Fibroblast of lung (primary cell): ENCODE results near the gene TSNAX. TPM values are rescaled to one million over a fixed set of nuclear protein-coding genes. Genes with fewer than 3 reads are reported as not detected.

Experiments used
- DNase-seq, 2 donors: peaks; one replicate each; pipeline versions ENCODE4 v3.0.0 to v3.0.0-alpha.2; 2010; ENCODE audit warnings: low read depth in 2 of 2
- H2AFZ ChIP-seq: 2 replicates; pipeline ENCODE4 v1.5.1; 2012; ENCODE audit warnings: low read length, control low read depth, inconsistent platforms
- H3K27ac ChIP-seq: 2 replicates; pipeline ENCODE4 v1.5.1; 2011; ENCODE audit warnings: low read length, control low read depth; ENCODE audit not compliant: insufficient read depth
- H3K27me3 ChIP-seq: 2 replicates; pipeline ENCODE4 v1.5.1; 2011; ENCODE audit warnings: mild to moderate bottlenecking, low read length; ENCODE audit not compliant: control insufficient read depth, insufficient read depth
- H3K36me3 ChIP-seq: 2 replicates; pipeline ENCODE4 v1.5.1; 2011; ENCODE audit warnings: low read length; ENCODE audit not compliant: control insufficient read depth, insufficient read depth
- H3K4me1 ChIP-seq: 2 replicates; pipeline ENCODE4 v1.5.1; 2011; ENCODE audit warnings: low read length; ENCODE audit not compliant: control insufficient read depth, insufficient read depth; ENCODE audit errors: extremely low read depth
- H3K4me2 ChIP-seq: 2 replicates; pipeline ENCODE4 v1.5.1; 2011; ENCODE audit warnings: low read length, control low read depth; ENCODE audit not compliant: insufficient read depth; ENCODE audit errors: extremely low read depth
- H3K4me3 ChIP-seq, 4 experiments: fragments of 200-600 bp in 1 of 4; sonication (generic) in 1 of 4; replicated peaks in 1 of 4; 2 replicates each; pipeline ENCODE4 v1.5.1; 2011 to 2016; ENCODE audit warnings: low read length in 4 of 4, low read depth in 3 of 4, mild to moderate bottlenecking in 3 of 4, control low read depth in 2 of 4, inconsistent platforms in 1 of 4, mixed read lengths in 1 of 4; ENCODE audit not compliant: insufficient read depth in 1 of 4; ENCODE audit errors: control extremely low read depth in 1 of 4
- H3K79me2 ChIP-seq: 2 replicates; pipeline ENCODE4 v1.5.1; 2012; ENCODE audit warnings: mild to moderate bottlenecking, low read length, inconsistent platforms; ENCODE audit not compliant: control insufficient read depth, insufficient read depth
- H3K9ac ChIP-seq: 2 replicates; pipeline ENCODE4 v1.5.1; 2011; ENCODE audit warnings: mild to moderate bottlenecking, low read length, control low read depth; ENCODE audit not compliant: insufficient read depth
- H3K9me3 ChIP-seq: 2 replicates; pipeline ENCODE4 v1.5.1; 2012; ENCODE audit warnings: low read depth, low read length; ENCODE audit not compliant: control insufficient read depth, insufficient read depth
- H4K20me1 ChIP-seq: 2 replicates; pipeline ENCODE4 v1.5.1; 2011; ENCODE audit warnings: low read length; ENCODE audit not compliant: control insufficient read depth, insufficient read depth; ENCODE audit errors: extremely low read depth
- EZH2 ChIP-seq: IDR thresholded peaks from 2 replicates; pipeline ENCODE4 v1.5.1; 2012; ENCODE audit warnings: low read length, control low read depth, mild to moderate bottlenecking; ENCODE audit errors: missing control alignments
- polyA plus RNA-seq, 2 donors: library from polyadenylated mRNA; depleted of rRNA in 1 of 2; stranded (reverse) in 1 of 2; unstranded in 1 of 2; fragments of >200 nt; gene quantifications; 2 replicates each; pipeline ENCODE4 v1.2.1, GENCODE V29; 2011 to 2012; ENCODE audit warnings: missing spikeins in 1 of 2
- total RNA-seq: library from RNA; depleted of rRNA; stranded (reverse); fragments of >200 nt; gene quantifications from 2 replicates; pipeline ENCODE4 v1.2.1, GENCODE V29; 2014
- TF ChIP-seq, protein P1 (sequence below), 2 donors: IDR thresholded peaks in 1 of 2; conservative IDR thresholded peaks in 1 of 2; 1 replicate in 1 of 2; 2 replicates in 1 of 2; pipeline ENCODE4 v1.5.1; 2011 to 2012; ENCODE audit warnings: low read length in 2 of 2, control low read depth in 1 of 2, inconsistent platforms in 1 of 2, low read depth in 1 of 2, mild to moderate bottlenecking in 1 of 2

The TSNAX gene
- total and polyA plus RNA-seq, 2 donors (not counting 1 experiment from before 2014, with no cell fraction given) = 30.2 to 46.3 TPM

DNA sequence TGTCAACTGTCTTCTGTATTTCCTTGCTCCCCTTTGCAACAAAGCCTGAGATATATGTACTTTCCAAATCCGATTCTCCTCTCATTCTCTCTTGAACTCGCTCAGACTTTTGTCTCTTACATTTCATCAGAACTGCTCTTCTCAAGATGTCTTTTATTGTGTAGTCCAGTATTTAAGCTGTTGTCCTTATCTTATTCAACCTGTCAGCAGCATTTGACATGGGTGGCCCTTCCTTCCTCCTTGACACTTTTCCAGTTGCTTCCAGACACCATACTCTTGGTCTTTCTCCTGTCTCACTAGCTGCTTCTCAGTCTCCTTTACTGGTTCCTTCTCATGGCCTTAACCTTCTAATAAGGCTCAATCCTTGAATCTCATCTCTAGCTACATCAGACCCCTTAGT is 47.0 kb downstream of the TSNAX start:
- Histone ChIP-seq H2AFZ (no peak overlapping the region), H3K27me3 (no peaks in the 10 kb centered on the region)

DNA sequence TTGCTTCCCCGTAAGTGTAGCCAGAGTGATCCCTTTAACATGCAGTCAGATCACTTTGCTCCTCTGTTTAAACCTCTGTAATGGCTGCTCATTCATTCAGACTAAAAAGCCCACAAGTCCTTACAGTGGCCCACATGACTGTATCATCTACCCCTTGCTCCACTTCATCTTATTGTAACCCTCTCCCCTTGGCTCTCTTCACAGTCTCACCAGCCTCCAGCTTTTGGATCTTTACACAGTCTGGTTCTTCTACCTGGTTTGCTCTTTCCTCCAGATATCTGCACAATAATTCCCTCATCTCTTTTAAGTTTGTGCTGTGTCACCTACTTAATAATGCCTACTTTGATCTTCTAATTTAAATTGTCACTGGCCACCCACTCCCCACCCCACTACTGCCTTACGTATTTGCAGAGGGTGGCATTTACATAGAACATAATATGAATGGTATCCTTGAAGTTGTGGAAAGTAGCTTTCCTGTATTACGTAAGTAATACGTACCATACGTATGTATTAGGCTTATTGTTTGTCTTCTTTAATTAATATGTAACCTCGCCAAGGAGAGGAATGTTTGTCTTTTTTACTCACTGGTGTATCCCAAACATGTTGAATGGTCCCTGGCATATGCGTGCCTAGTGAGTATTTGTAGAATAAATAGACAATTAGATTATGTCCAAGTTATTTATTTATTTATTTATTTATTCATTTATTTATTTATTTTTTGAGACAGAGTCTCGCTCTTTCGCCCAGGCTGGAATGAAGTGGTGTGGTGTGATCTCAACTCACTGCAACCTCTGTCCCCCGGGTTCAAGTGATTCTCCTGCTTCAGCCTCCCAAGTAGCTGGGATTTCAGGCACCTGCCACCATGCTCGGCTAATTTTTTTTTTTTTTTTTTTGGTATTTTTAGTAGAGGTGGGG is 48.6 kb downstream of the TSNAX start:
- no peak for DNase-seq
- no peak overlapping the region for H3K4me3 ChIP-seq
- no peak overlapping the region for H3K9ac ChIP-seq
- TF ChIP-seq, protein P1, sequence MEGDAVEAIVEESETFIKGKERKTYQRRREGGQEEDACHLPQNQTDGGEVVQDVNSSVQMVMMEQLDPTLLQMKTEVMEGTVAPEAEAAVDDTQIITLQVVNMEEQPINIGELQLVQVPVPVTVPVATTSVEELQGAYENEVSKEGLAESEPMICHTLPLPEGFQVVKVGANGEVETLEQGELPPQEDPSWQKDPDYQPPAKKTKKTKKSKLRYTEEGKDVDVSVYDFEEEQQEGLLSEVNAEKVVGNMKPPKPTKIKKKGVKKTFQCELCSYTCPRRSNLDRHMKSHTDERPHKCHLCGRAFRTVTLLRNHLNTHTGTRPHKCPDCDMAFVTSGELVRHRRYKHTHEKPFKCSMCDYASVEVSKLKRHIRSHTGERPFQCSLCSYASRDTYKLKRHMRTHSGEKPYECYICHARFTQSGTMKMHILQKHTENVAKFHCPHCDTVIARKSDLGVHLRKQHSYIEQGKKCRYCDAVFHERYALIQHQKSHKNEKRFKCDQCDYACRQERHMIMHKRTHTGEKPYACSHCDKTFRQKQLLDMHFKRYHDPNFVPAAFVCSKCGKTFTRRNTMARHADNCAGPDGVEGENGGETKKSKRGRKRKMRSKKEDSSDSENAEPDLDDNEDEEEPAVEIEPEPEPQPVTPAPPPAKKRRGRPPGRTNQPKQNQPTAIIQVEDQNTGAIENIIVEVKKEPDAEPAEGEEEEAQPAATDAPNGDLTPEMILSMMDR (conservative IDR thresholded peaks at IDR 0.05 in 1 of 2, IDR thresholded peaks at IDR 0.05 in 1 of 2; ENCODE audit: low read depth in 1 of 2, low read length in 2 of 2) = no peak
- TF ChIP-seq EZH2 = no peak
- H3K4me1 ChIP-seq = no peaks in the 10 kb centered on the region
- H3K27ac ChIP-seq = no peak overlapping the region
- no peaks in the 10 kb centered on the region for H4K20me1 ChIP-seq
- H3K9me3 ChIP-seq = no peaks in the 10 kb centered on the region
- no peak overlapping the region for H3K4me2 ChIP-seq
- no peaks in the 10 kb centered on the region for H3K36me3 ChIP-seq
- no peaks in the 10 kb centered on the region for H3K79me2 ChIP-seq
- no peak overlapping the region for H2AFZ ChIP-seq
- no peaks in the 10 kb centered on the region for H3K27me3 ChIP-seq

More for the DNA sequence above, 47.0 kb downstream of the TSNAX start:
- H3K27ac ChIP-seq = no peak overlapping the region
- no peak overlapping the region for H3K9ac ChIP-seq
- no peaks in the 10 kb centered on the region for H3K9me3 ChIP-seq
- no peaks in the 10 kb centered on the region for H4K20me1 ChIP-seq
- H3K4me3 ChIP-seq = no peak overlapping the region
- no peak overlapping the region for H3K4me2 ChIP-seq
- no peaks in the 10 kb centered on the region for H3K79me2 ChIP-seq
- no peak for TF ChIP-seq EZH2
- TF ChIP-seq, protein P1 (conservative IDR thresholded peaks at IDR 0.05 in 1 of 2, IDR thresholded peaks at IDR 0.05 in 1 of 2; ENCODE audit: low read depth in 1 of 2, low read length in 2 of 2) = no peak
- DNase-seq = no peak
- H3K4me1 ChIP-seq = no peaks in the 10 kb centered on the region
- no peaks in the 10 kb centered on the region for H3K36me3 ChIP-seq

DNA sequence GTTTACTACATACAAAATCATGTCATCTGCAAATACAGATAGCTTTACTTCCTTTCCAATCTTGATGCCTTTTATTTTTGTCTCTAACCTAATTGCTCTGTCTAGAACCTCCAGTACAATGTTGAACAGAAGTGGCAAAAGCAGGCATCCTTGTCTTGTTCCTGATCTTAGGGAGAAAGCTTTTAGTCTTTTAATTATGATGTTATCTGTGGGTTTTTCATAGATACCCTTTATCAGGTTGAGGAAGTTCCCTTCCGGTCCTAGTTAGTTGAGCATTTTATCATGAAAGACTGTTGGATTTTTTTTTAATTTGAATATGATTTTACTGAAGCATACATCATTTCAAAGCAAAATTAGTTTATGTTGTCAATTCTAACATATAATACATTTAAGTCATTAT is 52.4 kb downstream of the TSNAX start:
- no peaks in the 10 kb centered on the region for H3K9me3 ChIP-seq
- no peak overlapping the region for H3K27ac ChIP-seq
- no peak overlapping the region for H3K4me3 ChIP-seq
- H2AFZ ChIP-seq = no peak overlapping the region
- H3K36me3 ChIP-seq = no peaks in the 10 kb centered on the region
- H3K9ac ChIP-seq = no peak overlapping the region
- TF ChIP-seq, protein P1 (conservative IDR thresholded peaks at IDR 0.05 in 1 of 2, IDR thresholded peaks at IDR 0.05 in 1 of 2; ENCODE audit: low read depth in 1 of 2, low read length in 2 of 2) = no peak
- TF ChIP-seq EZH2 = no peak
- H3K27me3 ChIP-seq = no peaks in the 10 kb centered on the region
- no peaks in the 10 kb centered on the region for H3K79me2 ChIP-seq
- H4K20me1 ChIP-seq = no peaks in the 10 kb centered on the region
- DNase-seq = no peak
- no peaks in the 10 kb centered on the region for H3K4me1 ChIP-seq
- no peak overlapping the region for H3K4me2 ChIP-seq
